ENCODE data around the gene ZFAND4.
"Not testable (repeated sequence)": the region's sequence is repeated elsewhere in the genome, so short reads cannot be mapped to it uniquely, and the experiment has no call there.

The ZFAND4 gene

DNA sequence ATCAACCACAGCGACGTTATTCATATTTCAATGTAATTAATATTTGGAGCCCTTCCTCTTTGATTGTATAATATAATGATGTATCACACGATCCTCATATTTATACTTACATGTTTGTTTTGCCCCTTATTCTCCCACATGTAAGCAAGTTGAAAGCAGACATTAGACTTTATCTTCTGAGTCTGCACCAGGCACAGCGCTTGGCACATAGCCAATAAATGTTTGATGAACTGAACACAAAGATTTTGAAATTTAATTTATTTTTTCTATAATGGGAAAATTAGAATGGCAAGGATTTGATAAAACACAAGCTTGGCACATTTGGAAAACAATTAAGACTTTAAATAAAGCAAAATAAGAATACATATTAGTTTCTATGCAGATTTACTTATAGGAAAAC, 31.6 kb downstream of the ZFAND4 start:
- no peak for DNase-seq (ENCODE audit: low read depth)

GRCh38 chr10:45640049-45640448, 32.5 kb downstream of the ZFAND4 start:
- no peak for DNase-seq (ENCODE audit: low read depth)

DNA sequence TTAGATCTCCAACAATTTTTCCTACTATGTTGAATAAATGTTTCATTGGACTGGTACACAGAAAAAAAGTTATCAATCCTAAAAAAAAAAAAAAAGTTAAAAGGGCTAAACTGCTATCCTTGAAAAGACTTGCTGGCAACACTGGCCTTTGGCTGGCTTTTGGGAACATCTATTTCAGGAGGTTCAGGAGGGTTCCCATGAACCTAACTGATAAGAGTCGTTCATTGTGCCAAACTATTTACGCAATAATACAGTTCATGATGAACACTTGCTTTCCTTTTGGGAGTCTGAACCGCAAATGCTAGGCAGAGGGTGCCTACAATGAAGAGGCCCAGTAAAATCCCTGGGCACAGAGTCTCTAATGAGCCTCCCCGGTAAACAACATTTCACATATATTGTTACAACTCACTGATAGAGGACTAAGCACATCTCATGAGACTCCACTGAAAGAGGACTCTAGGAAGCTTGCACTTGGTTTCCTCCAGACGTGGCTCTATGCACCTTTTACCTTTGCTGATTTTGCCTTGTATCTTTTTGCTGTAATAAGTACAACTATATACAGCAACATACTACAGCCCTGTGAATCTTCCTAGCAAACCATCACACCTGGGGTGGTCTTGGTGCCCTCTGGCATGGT, 45.0 kb downstream of the ZFAND4 start:
- DNase-seq (ENCODE audit: low read depth), result no peak

GRCh38 chr10:45625879-45626278, 46.7 kb downstream of the ZFAND4 start:
- no peak for DNase-seq (ENCODE audit: low read depth)

GRCh38 chr10:45624724-45625123, 47.8 kb downstream of the ZFAND4 start:
- no peak for DNase-seq (ENCODE audit: low read depth)

DNA sequence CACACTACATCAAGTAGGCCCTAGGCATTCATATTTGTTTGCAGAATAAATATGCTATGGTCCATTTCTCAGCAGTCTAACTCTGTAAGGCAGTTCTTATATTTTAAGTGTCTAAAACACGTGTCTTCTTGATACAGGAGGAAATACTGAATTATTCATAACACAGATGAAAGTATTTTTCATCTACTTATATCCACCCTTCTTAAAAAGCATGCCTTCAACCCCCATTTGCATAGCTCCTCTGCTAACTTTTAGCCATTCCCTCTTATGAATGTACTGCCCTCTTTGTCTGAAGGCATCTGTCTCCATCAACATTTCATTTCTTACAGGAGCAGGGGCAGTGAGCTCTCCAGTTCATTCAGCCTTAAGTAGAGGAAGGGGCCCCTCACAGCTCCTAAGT, 57.7 kb downstream of the ZFAND4 start:
- DNase-seq (ENCODE audit: low read depth), result no peak

DNA sequence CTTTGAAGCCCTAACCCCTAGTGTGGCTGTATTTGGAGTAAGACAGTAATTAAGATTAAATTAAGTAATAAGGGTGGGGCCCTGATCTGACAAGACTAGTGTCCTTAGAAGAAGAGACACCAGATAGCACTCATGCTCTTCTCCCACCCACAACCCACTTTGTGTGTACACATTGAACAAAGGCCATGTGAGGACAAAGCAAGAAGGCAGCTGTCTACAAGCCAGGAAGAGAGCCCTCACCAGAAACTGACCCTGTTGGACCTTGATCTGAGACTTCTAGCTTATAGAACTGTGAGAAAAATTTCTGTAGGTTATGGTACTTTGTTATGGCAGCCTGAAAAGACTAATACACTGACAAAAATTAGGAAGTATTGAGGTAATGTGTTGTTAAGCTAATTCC, 59.8 kb downstream of the ZFAND4 start:
- DNase-seq (ENCODE audit: low read depth), result no peak

DNA sequence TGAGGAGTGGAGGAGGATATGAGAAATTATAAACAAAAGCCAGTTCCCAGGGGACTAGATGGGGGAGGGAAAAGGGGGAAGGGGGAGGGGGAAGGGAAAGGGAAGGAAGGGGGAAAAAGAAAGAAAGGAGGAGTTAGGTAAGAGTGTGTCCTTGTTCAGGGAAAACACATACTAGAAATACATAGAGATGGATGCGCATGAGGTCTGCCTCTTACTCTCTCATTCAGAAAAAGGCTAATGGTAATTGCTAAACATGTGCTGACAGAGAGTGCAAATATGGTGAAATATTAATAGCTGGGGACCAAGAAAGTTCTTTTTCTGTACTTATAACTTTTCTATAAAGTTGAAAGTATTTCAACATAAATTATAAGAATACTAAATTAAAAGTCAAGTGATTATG, 64.5 kb downstream of the ZFAND4 start:
- no peak for DNase-seq (ENCODE audit: low read depth)

DNA sequence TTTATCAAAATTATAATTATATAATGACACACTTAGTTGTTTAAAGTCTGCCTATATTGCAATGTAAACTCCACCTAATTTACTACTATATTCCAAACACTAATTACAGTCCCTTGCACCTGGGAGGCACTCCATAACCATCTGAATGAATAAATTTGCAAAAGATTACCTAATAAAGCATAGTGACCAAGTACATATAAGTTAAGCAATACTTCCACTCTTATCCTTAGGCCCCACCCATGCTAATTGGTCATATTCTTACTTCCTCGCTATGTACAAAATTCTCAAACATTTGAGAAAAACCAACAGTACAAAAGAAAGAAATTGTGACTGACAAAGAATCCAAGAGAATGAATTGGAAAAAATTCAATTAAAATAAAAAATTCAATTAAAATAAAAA, 65.3 kb downstream of the ZFAND4 start:
- DNase-seq (ENCODE audit: low read depth), result no peak

- no peak for DNase-seq (ENCODE audit: low read depth)
Measured at GRCh38 chr10:45602836-45603235, 69.7 kb downstream of the ZFAND4 start.

DNA sequence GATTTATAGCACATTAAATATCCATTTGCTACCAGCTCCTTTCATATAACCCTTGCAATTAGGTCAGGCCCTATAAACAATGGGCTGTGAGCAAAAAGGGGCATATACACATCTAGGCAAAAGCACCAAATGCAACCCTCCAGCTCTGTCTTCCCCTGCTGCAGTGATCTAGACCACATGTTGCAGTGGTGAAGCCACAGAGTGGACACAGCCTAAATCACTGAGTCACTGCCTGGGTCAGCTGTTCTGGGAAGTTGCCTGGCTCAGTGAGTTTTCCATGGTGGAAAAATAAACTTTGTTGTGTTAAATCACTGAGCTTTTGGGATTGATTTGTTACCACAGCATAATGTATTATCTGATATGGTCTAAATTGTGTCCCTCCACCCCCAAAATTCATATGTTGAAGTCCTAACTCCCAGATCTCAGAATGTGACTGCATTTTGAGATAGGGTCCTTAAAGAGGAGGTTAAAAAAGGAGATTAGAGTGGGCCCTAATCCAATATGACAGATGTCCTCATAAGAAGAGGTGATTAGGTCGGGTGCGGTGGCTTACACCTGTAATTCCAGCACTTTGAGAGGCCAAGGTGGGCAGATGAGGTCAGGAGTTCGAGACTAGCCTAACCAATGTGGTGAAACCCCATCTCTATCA, 70.4 kb downstream of the ZFAND4 start:
- DNase-seq (ENCODE audit: low read depth), result no peak

GRCh38 chr10:45601254-45601930, 71.2 kb downstream of the ZFAND4 start:
- DNase-seq (ENCODE audit: low read depth), result not testable (repeated sequence)

DNA sequence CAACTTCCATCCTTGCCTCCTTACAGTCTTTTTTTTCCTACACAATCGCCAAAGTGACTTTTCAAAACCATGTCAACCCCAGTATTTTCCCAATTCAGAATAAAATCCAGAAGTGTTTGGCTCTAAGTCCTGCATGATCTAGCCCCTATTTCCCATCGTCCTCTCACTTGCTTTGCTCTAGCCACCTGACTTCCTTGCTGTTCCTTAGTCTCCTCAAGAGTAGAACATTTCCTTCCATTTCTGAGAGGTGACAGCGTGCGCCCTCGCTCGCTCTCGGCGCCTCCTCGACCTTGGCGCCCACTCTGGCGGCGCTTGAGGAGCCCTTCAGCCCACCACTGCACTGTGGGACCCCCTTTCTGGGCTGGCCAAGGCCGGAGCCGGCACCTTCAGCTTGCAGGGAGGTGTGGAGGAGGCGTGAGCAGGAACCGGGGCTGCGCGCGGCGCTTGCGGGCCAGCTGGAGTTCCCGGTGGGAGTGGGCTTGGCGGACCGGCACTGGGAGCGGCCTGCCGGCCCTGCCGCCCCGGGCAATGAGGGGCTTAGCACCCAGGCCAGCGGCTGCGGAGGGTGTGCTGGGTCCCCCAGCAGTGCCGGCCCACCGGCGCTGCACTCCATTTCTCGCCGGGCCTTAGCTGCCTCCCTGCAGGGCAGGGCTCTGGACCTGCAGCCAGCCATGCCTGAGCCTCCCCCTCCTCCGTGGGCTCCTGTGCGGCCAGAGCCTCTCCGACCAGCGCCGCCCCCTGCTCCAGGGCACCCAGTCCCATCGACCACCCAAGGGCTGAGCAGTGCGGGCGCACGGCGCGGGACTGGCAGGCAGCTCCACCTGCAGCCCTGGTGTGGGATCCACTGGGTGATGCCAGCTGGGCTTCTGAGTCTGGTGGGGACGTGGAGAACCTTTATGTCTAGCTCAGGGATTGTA, 72.0 kb downstream of the ZFAND4 start:
- not testable (repeated sequence) for DNase-seq (ENCODE audit: low read depth)

DNA sequence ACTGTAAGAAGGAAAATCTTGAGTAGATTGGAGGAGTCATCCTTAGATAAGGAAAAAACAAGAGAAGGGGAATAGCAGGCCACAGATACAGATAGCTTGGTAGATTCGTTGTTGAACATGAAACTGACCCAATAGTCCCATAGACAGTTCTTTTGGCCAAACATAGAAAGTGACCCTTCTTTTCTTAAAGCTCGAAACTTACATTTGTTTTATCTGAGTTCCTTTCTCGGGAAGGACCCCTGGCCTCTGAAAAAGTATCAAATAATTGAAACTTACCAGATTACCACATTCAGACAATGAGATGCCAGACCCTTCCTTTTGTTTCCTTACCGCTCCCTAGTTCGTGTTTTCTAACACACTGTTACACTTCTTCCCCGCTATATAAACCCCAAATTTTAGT, 72.9 kb downstream of the ZFAND4 start:
- DNase-seq (ENCODE audit: low read depth), result no peak

DNA sequence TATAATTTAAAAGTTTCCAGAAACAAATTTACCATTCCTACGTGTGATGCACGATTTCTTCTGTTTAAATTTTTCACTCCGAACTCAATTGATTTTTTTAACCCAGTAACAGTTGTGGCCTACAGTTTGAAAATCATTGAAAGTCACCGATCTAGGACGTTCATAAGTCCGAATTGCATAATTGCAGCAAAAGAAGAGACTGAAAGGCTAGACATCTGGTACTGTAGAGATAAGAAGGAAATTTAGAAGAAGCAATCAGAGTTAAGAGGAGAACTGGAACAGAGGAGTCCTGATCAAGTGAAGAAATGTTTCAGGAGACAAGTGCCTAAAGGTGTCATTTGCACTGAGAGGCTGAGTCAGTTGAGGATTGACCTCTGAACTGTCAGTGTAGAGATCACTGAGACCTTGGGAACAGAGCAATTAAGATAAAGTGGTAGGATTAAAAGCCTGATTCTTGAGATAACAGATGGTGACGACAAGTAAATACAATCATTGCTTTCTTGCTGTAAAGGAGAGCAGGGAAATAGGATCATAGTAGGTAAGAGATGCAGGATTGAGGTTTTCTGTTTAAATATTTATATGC, 73.5 kb downstream of the ZFAND4 start:
- no peak for DNase-seq (ENCODE audit: low read depth)

- DNase-seq (ENCODE audit: low read depth), result no peak
Measured at GRCh38 chr10:45596526-45596925, 76.0 kb downstream of the ZFAND4 start.

GRCh38 chr10:45594276-45595157, 78.1 kb downstream of the ZFAND4 start:
- DNase-seq (ENCODE audit: low read depth), result peak; percentile 90

GRCh38 chr10:45593938-45594275, 78.7 kb downstream of the ZFAND4 start:
- no peak for DNase-seq (ENCODE audit: low read depth)

DNA sequence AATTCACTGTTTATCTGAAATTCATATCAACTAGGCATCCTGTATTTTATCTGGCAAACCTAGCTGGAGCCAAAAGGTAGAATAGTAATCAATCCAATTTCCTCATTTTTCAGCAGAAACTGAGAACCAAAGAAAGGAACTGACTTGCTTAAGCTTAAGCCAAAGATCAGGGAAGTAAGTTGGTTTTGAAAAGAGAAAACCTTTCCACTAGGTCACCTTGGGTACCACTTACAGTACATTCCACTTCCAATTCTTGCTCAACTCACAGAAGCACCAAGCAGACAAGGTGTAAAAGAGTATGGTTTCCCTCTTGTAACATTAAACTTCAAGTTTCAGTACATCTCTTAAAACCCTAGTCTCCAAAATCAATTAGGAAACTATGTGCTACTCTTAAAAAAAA, 79.6 kb downstream of the ZFAND4 start:
- DNase-seq (ENCODE audit: low read depth), result no peak

GRCh38 chr10:45592432-45592831, 80.1 kb downstream of the ZFAND4 start:
- DNase-seq (ENCODE audit: low read depth), result no peak

- no peak for DNase-seq (ENCODE audit: low read depth)
Measured at GRCh38 chr10:45591280-45591679, 81.3 kb downstream of the ZFAND4 start.
